Tibial artery (tissue), 4 donors: ENCODE measurements around the gene SULF2.
"Not testable (repeated sequence)": the region's sequence is repeated elsewhere in the genome, so short reads cannot be mapped to it uniquely, and the experiment has no call there.

Source experiments
- DNase-seq, 2 donors: peaks; one replicate each; pipeline ENCODE4 v3.0.0-alpha.2; 2019
- H3K27ac ChIP-seq, 2 donors: fragments of 200-600 bp; sonication (generic) in 1 of 2; 1 replicate in 1 of 2; 2 replicates in 1 of 2; pipeline ENCODE4 v1.5.1; 2018 to 2019; ENCODE audit warnings: mild to moderate bottlenecking in 1 of 2
- H3K27me3 ChIP-seq, 2 donors: fragments of 200-600 bp; sonication (generic) in 1 of 2; one replicate each; pipeline versions ENCODE4 v1.5.1 to v1.6.0; 2016 to 2019
- H3K36me3 ChIP-seq, 3 donors: fragments of 200-600 bp; sonication (generic) in 2 of 3; one replicate each; pipeline ENCODE4 v1.5.1; 2016 to 2019; ENCODE audit warnings: mild to moderate bottlenecking in 2 of 3
- H3K4me1 ChIP-seq, 4 donors: fragments of 200-600 bp; sonication (generic) in 2 of 4; 1 replicate in 3 of 4; 2 replicates in 1 of 4; pipeline ENCODE4 v1.5.1; 2016 to 2019
- H3K4me3 ChIP-seq, 2 donors: fragments of 200-600 bp; sonication (generic) in 1 of 2; 1 replicate in 1 of 2; 2 replicates in 1 of 2; pipeline ENCODE4 v1.5.1; 2018 to 2019; ENCODE audit warnings: mild to moderate bottlenecking in 2 of 2
- H3K9me3 ChIP-seq, 3 donors: fragments of 200-600 bp; sonication (generic) in 1 of 3; one replicate each; pipeline ENCODE4 v1.5.1; 2016 to 2019
- intact Hi-C: fragments of 100-400 bp; cut with DNase I; formaldehyde crosslinking; loops from one replicate; pipeline ENCODE4 v1.15.0; 2023; ENCODE audit warnings: low total_unique reads
- TF ChIP-seq, protein P1 (sequence below), 2 experiments: fragments of 200-600 bp in 1 of 2; fragments of 450-650 bp in 1 of 2; IDR thresholded peaks; one replicate each; pipeline ENCODE4 v1.5.1; 2017 to 2019; ENCODE audit warnings: antibody characterized with exemption in 2 of 2, mild to moderate bottlenecking in 1 of 2, moderate library complexity in 1 of 2

The SULF2 gene

DNA sequence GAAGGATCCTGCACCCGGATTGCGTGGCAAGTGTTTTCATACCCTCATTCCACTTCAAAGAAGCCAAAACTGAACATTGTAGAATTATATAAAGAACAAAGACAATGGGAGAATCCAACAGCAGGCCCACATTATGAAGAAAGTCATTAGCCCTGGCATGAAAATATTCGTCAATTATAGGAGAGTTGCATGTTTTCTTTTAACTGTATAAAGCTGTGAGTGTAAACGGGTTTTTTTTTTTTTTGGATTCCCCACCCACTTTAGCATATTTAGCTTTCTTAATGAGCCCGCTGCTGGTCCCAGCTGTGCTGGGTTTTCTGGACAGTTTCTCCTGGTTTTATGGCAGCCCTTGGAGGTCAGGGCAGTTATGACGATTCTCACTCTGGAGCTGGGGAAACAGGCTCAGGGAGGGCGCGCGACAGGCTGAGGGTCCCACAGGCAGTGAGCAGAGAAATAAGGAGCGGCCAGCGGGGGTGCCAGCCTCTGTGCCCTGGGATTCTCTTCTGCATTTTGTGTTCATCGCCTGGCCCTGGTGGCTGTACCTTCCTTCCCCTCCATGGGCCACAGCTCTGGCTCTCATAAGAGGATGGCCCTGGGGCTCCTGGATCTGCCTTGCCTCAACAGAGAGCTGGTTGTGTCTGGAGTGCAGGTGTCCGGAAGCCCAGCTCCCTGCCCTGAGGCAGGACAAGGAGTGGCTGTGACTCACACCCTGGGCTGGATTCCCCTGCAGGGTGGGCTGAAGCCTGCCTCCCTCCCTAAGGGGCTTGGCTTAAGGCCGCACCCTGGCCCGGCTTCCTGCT lies 24.1 kb upstream of the SULF2 start:
- H3K36me3 ChIP-seq, result no peaks in the 10 kb centered on the region
- H3K4me1 ChIP-seq, result no peaks in the 10 kb centered on the region
- H3K27me3 ChIP-seq, result peaks cover 0 to 60% of the 10 kb centered on the region in 2 donors
- H3K4me3 ChIP-seq, result no peak overlapping the region
- DNase-seq, result peak in 1 of 2 donors; percentile 57
- intact Hi-C loops, result no loop called here
- peaks cover 0 to 7% (median 0%) of the 10 kb centered on the region in 3 donors for H3K9me3 ChIP-seq
- H3K27ac ChIP-seq, result no peak overlapping the region
- TF ChIP-seq, protein P1, sequence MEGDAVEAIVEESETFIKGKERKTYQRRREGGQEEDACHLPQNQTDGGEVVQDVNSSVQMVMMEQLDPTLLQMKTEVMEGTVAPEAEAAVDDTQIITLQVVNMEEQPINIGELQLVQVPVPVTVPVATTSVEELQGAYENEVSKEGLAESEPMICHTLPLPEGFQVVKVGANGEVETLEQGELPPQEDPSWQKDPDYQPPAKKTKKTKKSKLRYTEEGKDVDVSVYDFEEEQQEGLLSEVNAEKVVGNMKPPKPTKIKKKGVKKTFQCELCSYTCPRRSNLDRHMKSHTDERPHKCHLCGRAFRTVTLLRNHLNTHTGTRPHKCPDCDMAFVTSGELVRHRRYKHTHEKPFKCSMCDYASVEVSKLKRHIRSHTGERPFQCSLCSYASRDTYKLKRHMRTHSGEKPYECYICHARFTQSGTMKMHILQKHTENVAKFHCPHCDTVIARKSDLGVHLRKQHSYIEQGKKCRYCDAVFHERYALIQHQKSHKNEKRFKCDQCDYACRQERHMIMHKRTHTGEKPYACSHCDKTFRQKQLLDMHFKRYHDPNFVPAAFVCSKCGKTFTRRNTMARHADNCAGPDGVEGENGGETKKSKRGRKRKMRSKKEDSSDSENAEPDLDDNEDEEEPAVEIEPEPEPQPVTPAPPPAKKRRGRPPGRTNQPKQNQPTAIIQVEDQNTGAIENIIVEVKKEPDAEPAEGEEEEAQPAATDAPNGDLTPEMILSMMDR (IDR thresholded peaks at IDR 0.05), result no peak

DNA sequence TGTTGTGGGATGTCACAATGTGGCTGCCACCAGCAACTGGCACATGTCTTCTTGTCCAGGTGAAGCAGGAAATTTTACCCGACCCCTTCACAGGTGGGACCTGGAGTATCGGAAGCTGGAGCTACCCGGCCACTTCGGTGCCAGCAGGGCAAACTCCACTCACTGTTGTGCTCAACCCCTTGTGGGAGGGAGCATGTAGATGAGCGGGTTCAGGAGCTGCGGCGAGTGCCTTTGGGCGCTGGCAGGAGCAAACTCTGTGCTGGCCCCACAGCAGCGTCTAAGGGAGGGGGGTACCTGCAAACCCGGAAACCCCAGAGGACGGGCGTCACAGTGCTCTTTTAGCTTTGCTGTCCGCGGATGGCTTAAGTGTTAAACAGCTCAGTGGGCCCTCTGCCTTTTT lies 20.7 kb upstream of the SULF2 start:
- TF ChIP-seq, protein P1 (IDR thresholded peaks at IDR 0.05), result no peak
- Histone ChIP-seq H3K27me3 (peaks cover 0 to 51% of the 10 kb centered on the region in 2 donors), H3K9me3 (no peaks in the 10 kb centered on the region), H3K4me1 (no peaks in the 10 kb centered on the region), H3K4me3 (no peak overlapping the region), H3K27ac (no peak overlapping the region), H3K36me3 (no peaks in the 10 kb centered on the region)
- peak in 1 of 2 donors; percentile 33 for DNase-seq
- intact Hi-C loops, result no loop called here

DNA sequence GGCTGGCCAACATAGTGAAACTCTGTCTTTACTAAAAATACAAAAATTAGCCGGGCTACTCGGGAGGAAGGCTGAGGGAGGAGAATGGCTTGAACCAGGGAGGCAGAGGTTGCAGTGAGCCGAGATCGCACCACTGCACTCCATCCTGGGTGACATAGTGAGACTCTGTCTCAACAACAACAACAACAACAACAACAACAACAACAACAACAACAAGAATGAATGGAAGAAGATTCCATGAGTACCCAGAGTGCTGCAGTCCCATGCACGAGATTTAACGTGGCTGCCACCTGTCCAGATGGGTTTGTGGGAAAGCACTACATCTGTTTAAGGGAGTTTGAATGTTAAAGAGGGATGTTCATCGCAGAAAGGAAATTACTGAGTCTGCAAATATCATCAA lies 19.7 kb upstream of the SULF2 start:
- H3K36me3 ChIP-seq, H3K27ac ChIP-seq, H3K4me3 ChIP-seq, H3K9me3 ChIP-seq, intact Hi-C loops, DNase-seq, H3K4me1 ChIP-seq: not testable (repeated sequence)
- H3K27me3 ChIP-seq, result peaks cover 0 to 42% of the 10 kb centered on the region in 2 donors

DNA sequence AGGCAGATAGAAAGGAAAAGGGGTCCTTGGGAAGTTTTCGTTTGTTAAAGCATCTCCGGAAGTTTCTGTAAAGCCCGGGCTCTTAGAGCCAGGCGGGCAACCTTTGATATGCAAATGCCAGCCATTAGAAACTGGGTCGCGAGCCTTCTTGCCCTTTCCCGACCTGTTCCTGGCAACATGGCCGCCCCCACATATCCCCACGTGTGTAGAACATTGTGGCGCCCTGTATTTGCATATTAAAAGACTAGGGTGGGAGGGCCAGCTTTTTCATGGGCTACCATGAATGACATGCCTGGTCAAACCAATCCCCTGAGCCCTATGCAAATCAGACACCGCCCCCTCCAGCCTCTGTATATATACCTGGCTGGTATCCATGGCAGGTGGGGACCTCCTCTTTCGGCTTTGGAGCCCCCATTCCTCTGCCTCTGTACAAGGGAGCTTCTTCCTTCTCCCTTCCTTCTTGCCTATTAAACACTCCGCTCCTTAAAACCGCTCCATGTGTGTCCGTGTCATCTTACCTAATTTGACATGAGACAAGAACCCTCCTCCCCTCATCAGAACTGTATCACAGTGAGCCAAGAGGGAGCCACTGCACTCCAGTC lies 19.0 kb upstream of the SULF2 start:
- H3K4me1 ChIP-seq, H3K36me3 ChIP-seq, H3K27ac ChIP-seq, H3K9me3 ChIP-seq, DNase-seq, H3K4me3 ChIP-seq, intact Hi-C loops: not testable (repeated sequence)
- H3K27me3 ChIP-seq, result peaks cover 0 to 36% of the 10 kb centered on the region in 2 donors

DNA sequence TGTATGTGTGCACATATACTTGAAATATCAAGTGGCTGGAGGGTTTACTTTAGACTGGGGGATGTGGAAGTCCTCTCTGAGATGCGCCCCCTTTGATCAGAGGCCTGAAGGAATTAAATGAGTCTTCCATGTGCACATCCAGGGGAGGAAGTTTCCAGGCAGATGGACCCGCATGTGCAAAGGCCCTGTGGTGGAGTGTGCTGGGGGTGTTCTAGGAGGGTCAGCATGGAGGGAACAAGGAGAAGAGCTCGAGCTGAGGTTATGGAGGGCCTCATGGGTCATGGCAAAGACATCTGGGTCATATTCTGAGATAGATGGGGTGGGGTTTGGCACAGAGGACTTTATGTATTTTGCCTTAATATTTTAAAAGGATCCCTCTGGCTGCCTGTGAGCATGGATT lies 17.7 kb upstream of the SULF2 start:
- intact Hi-C loops, result no loop called here
- H3K4me3 ChIP-seq, result no peak overlapping the region
- TF ChIP-seq, protein P1 (IDR thresholded peaks at IDR 0.05), result no peak
- H3K36me3 ChIP-seq, result no peaks in the 10 kb centered on the region
- H3K27ac ChIP-seq, result no peak overlapping the region
- H3K4me1 ChIP-seq, result no peaks in the 10 kb centered on the region
- peaks cover 0 to 27% of the 10 kb centered on the region in 2 donors for H3K27me3 ChIP-seq
- H3K9me3 ChIP-seq, result no peaks in the 10 kb centered on the region
- no peak for DNase-seq

DNA sequence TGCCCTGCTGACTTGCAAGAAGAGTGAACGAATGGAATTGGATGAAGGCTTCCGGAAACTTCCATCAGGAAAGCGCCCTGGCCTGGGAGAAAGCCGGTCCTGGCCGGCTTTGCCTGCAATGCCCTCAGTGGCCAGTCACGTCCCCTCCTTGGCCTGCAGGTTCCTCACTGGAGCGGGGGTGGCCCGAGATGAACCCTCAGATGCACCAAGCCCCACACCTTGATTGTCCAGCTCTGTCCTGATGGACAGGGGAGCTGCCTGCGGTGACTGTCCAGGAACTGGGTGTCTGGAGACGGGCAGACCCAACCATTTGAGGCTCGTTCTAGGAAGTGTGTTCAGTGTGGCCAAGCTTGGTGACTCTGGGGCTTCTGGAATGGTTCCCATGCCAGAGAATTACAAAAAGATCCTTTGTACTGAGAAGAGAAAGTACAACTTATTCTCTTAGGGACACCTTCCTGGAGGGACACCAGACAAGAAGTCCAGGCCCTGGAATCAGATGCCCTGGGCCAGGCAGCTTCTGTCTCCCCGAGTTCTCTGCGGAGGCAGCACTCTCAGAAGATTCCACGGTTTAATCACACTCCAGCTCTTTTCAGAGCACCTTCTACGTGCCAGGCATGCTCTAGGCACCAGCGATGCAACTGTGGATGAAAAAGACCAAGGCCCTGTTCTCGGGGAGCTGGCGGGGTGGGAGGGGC lies 17.1 kb upstream of the SULF2 start:
- TF ChIP-seq, protein P1 (IDR thresholded peaks at IDR 0.05), result no peak
- Histone ChIP-seq H3K4me3 (no peak overlapping the region), H3K9me3 (no peaks in the 10 kb centered on the region), H3K36me3 (no peaks in the 10 kb centered on the region), H3K4me1 (no peaks in the 10 kb centered on the region), H3K27ac (no peak overlapping the region), H3K27me3 (peaks cover 0 to 24% of the 10 kb centered on the region in 2 donors)
- DNase-seq, result no peak
- intact Hi-C loops, result no loop called here
